ENCODE data around the gene MYO7A. TPM values are rescaled to one million over a fixed set of nuclear protein-coding genes. Genes with fewer than 3 reads are reported as not detected.

The MYO7A gene
- total and polyA plus RNA-seq, 2 of the 4 experiments (the other 2 are of a cell fraction), result 0.02 TPM; not detected in 1

GRCh38 chr11:77102246-77103210, 25.5 kb upstream of the MYO7A start, which contains the start of gene OMP (continued):
- TF ChIP-seq MAZ (IDR thresholded peaks at IDR 0.05; ENCODE audit: borderline replicate concordance, low read depth, low read length), result no peak

- Histone ChIP-seq H4K20me1 (ENCODE audit: insufficient read depth, low read length) (peaks cover 9% of the 10 kb centered on the region; the same call in 1 of the 2 replicates), H2BK5ac (ENCODE audit: low read depth, low read length, poor library complexity, severe bottlenecking) (no peak overlapping the region), H4K5ac (ENCODE audit: low read depth, low read length) (no peak overlapping the region), H2BK20ac (ENCODE audit: low read depth, low read length) (no peak overlapping the region), H3K27me3 (ENCODE audit: control insufficient read depth, insufficient read depth, low read length) (no peaks in the 10 kb centered on the region), H3K56ac (ENCODE audit: extremely low read depth, insufficient read depth, low read length) (no peak overlapping the region), H2AK9ac (replicated peaks; ENCODE audit: low read depth, low read length, poor library complexity) (no peak overlapping the region), H2AFZ (replicated peaks; ENCODE audit: low read length, poor library complexity) (no peak overlapping the region), H3K4me1 (ENCODE audit: control insufficient read depth, insufficient read depth, low read length) (peaks cover 14% of the 10 kb centered on the region), H3K4me2 (ENCODE audit: low read depth, low read length) (no peak overlapping the region), H3K79me1 (ENCODE audit: low read depth in 1 of 2, low read length in 2 of 2) (peaks cover 0 to 9% of the 10 kb centered on the region in 2 experiments; a peak in 1 of 4 replicates), H3K4me3 (ENCODE audit: insufficient read depth, low read depth, low read length) (no peak overlapping the region), H3K23ac (ENCODE audit: low read depth, low read length) (no peak overlapping the region), H3K4ac (ENCODE audit: low read depth, low read length) (no peak overlapping the region), H3K18ac (ENCODE audit: low read depth, low read length) (no peak overlapping the region), H2AK5ac (ENCODE audit: low read depth, low read length) (no peak overlapping the region), H3K9me1 (ENCODE audit: insufficient read depth, low read length) (peaks cover 11% of the 10 kb centered on the region), H4K91ac (ENCODE audit: insufficient read depth, low read depth, low read length) (no peak overlapping the region), H3K9me3 (ENCODE audit: control insufficient read depth, insufficient read depth, low read length) (no peaks in the 10 kb centered on the region), H4K8ac (ENCODE audit: low read depth in 2 of 2, low read length in 2 of 2) (no peak overlapping the region), H2BK15ac (ENCODE audit: low read depth, low read length) (no peak overlapping the region), H3K36me3 (ENCODE audit: control insufficient read depth, insufficient read depth, low read length) (peaks cover 2% of the 10 kb centered on the region; the same call in 1 of the 2 replicates), H3K14ac (replicated peaks; ENCODE audit: low read depth, low read length) (no peak overlapping the region), H2BK120ac (ENCODE audit: low read depth, low read length) (no peak overlapping the region), H3K9ac (ENCODE audit: low read depth, low read length) (no peak overlapping the region), H3K27ac (ENCODE audit: insufficient read depth, low read length) (no peak overlapping the region)
- no peak for DNase-seq
- in situ Hi-C loops (cut with MboI; ENCODE audit: low sequenced_read_pairs), result no loop called here
- 71% methylated on average over 1 of the region's 2 CpGs; no CpG with 5 or more reads in 1 of the 2 experiments for WGBS, 2 experiments (ENCODE audit: extremely low coverage in 2 of 2, insufficient read length in 1 of 2)
- no TSS peak for BruUV-seq (replicated peaks)
- POLR2A ChIA-PET (ENCODE audit: unreplicated experiment), result no interaction called here
- CTCF ChIA-PET, result no interaction called here
- no peak for TF ChIP-seq CEBPB (IDR thresholded peaks at IDR 0.05; ENCODE audit: low read depth, low read length)
- no peak for TF ChIP-seq RFX5 (IDR thresholded peaks at IDR 0.05; ENCODE audit: low read depth, low read length)
- no peak for TF ChIP-seq ELK1 (IDR thresholded peaks at IDR 0.05; ENCODE audit: borderline replicate concordance, low read depth, low read length)
- intact Hi-C loops (cut with micrococcal nuclease), result no loop called here
- dilution Hi-C loops (cut with HindIII; ENCODE audit: low sequenced_read_pairs, unreplicated experiment), result no loop called here
- no peak for ATAC-seq (ENCODE audit: low read depth)
Observed at GRCh38 chr11:77103319-77103718, 24.7 kb upstream of the MYO7A start.
